GM12873 (cell line): Measurements from ENCODE around the gene RASGRF2.

Source experiments
- TF ChIP-seq, protein P1 (sequence below): IDR thresholded peaks from 2 replicates; pipeline ENCODE4 v1.5.1; 2012; ENCODE audit warnings: low read depth, mild to moderate bottlenecking, moderate library complexity, low read length, control low read depth; ENCODE audit not compliant: insufficient read depth; ENCODE audit errors: missing control alignments

RASGRF2 gene

DNA sequence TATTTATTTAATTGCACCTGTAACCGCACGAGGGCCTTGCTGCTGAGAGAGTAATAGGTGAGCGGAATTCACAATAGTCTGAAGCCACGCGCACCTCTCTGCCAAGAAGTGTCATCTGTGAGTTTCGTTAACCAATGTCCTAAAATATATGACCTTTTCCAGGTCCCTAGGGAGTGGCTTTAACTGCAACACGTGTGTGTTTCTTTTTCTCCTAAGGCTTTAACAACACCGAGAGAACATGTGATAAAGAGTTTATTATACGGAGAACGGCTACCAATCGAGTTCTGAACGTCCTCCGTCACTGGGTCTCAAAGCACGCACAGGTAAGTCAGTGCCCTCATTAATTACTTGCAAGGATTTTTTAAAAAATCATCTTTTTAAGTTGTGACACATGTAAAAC, 219.8 kb downstream of the RASGRF2 start:
- TF ChIP-seq, protein P1, sequence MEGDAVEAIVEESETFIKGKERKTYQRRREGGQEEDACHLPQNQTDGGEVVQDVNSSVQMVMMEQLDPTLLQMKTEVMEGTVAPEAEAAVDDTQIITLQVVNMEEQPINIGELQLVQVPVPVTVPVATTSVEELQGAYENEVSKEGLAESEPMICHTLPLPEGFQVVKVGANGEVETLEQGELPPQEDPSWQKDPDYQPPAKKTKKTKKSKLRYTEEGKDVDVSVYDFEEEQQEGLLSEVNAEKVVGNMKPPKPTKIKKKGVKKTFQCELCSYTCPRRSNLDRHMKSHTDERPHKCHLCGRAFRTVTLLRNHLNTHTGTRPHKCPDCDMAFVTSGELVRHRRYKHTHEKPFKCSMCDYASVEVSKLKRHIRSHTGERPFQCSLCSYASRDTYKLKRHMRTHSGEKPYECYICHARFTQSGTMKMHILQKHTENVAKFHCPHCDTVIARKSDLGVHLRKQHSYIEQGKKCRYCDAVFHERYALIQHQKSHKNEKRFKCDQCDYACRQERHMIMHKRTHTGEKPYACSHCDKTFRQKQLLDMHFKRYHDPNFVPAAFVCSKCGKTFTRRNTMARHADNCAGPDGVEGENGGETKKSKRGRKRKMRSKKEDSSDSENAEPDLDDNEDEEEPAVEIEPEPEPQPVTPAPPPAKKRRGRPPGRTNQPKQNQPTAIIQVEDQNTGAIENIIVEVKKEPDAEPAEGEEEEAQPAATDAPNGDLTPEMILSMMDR: no peak

DNA sequence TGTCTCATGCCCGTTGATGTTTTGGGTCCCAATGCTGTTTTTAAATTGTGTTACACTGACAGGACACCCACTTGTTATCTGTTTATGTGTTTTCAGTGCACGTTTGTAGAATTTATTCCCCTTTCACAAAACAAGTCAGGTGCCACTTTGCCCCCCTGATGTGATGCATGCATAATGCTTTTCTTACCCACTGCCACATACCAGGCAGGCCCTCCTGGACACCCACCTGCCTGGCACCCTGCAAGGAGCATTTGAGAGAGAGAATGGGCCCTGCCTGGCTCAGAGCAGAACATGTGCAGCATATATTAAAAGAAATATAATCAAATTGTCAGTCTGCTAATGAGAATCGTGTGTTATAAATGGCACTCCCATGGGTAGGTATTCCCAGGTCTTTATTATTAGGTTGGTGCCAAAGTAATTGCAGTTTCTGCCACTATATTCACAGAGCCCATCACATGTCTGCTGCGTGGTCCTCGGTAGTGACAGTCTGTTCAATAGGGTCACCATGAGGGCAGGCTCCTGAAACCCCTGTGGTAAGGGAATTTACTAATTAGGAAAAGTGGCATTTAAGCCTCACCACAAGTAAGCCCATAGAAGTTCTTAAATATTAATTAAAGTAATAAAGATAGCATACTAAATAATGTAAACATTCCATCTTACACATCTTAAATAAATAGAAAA, 220.8 kb downstream of the RASGRF2 start:
- TF ChIP-seq, protein P1: no peak

DNA sequence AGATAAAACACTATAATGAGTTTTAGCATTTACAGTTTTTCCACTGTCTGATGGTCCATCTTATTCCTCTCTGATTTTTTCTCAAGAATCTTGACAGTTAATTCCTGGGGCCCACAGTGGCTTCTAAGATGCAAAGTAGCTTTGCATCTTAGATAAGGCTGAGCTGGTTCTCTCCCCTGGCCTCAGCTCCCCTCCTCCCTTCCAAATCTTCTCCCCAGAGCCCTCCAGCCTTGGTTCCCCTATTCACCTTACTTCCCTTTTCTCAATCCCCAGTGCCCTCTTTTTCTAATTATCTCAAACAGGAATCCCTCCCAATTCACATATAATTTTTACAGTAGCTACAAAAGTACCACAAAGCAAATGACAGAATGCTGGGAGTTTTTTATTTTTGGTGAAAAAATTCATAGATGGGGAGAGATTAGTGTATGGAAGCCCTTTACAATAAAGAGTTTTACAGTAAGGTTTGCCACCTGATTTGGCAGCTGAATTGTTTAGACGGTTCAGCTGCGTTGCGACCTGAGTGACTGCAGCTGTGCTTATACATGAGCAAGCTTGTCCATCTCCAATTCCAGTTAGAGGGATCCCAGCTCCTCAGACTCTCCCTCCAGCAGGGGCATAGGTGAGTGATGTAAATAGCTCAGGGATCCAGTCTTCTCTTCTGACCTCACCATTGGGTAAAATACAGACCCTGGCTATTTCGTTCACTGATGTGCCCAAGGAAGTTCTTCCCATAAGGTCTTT, 221.6 kb downstream of the RASGRF2 start:
- TF ChIP-seq, protein P1: no peak

DNA sequence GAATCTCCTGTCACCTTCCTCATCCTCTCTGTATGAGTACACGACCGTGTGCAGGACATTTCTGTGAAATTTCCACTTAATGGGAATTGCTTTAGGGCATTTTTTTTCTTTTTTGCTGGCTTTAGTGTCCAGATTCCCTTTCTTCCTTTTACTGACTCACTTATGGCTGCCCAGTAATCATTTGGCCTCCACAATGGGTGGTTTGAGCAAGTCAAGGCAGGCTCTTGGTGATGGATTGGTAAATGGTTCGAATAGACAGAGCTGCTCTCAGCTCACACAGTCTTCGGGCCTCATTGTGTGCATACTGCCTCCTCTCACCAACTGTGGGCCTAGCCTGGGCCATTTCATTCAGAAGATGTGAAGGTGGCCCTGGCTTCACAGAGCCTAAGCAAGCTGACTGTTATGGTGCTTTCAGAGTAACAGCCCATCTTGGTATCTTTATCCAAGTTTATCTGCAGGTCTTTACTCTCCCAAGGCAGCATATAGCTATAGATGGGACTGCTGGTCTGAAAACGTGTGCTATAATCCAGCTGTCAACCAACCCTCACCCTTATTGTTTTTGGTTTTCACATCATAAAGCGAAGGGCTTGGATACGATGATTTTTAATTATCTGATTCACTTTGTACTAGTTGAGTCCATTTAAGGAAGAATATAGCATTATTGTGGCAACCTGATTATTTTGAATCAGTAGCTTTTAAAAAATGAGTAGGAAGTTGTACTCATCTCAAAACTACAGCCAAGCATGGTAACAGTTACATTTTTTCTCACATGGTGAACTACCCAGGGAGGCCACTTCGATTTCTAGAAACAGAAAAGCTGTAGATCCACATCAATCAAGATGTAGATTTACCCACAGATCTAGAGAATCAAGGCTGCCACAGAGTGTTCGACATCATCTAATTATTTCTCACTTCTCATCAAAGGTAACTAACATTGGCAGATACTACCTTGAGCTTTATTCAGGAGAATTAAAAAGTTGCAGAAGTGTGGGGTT, 222.5 kb downstream of the RASGRF2 start:
- TF ChIP-seq, protein P1: no peak

DNA sequence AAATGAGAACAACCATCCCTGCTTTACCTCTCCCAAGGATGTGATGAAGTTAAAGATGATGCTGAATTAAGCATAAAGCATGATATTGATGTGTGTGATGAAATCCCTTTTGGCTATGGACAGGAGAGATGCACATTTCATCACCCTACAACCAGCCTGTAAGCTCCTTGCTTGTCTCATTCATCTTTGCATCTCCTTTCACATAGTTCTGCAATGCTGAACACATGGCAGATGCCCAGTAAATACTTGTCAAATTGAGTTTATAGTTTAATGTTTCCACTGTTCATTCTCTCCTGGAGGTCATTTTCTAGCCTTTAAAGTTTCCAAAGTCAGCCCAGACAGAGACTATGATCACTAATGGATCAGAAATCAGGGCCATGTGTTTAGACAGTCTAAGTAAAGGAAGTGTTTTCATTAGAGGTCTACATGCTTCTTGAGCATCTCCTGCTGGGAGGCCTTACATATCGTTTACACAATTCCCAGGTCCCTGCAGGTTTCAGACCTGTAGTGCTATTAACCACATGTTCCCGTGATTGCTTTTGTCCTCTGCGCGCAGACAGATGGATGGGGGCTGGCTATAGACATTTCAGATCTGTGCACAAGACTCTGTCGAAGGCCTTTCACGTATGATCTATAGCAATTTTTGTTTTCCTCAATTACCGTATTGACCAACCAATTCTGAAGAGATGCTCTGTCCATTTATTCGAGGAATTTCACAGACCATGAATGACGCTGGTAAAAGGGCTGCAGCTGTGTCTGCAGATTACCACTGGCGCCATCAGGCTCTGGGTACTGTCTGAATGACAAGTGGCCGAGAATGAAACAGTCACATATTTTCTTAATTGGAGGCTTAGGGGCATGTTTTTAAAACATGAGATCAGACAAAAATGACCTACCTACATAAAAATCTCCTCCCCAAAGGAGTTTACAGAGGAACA, 223.9 kb downstream of the RASGRF2 start:
- TF ChIP-seq, protein P1: no peak

DNA sequence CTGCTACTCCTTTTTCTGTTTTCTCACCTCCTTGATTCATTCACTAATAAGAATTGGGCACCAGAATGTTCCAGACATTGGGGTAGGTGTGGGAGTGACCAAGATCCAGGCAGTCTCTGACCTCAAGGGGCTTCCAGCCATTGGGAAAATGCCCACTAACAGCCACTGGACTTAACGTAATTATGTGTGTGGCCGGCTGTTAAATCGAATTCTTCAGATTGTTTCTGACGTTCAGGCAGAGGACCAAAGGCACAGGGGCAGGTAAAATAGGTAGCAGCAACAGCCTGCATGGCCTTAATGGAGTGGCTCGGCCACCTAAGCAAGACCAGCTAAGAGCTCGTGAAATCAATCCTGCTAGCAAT, 224.6 kb downstream of the RASGRF2 start:
- TF ChIP-seq, protein P1: no peak
